HUDEP-2 (cell line): ENCODE data around the gene SHB.
A peak's percentile ranks its signal among the peaks of the same experiment; 100 is the strongest.
"Not testable (repeated sequence)": the region's sequence is repeated elsewhere in the genome, so short reads cannot be mapped to it uniquely, and the experiment has no call there.

ENCODE experiments used
- DNase-seq, 76 experiments: peaks; one replicate each; lab custom pipeline; 2025; ENCODE audit not compliant: unreplicated experiment in 76 of 76; lab: John Stamatoyannopoulos, UW

SHB gene

DNA sequence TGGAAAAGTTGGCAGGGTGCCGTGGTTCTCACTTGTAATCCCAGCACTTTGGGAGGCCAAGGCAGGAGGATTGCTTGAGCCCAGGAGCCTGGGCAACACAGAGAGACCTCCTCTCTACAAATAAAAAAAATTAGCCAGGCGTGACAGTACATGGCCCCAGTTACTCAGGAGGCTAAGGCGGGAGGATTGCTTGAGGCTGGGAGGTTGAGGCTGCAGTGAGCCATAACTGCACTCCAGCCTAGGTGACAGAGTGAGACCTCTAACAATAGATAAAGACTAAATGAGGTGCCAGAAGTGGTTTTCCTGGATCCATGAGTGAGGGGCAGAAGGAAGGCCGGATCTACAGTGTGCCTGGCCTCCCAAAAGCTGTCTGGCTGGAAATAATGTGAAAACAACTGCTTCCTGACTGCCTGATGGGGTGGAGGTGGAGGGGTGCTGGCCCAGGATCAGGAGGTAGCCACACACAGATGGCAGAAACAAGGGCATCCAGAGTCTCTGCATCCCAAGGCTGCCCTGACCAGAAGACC, 4.1 kb downstream of the SHB start:
- DNase-seq: no peak

GRCh38 chr9:38063363-38063707, 5.7 kb downstream of the SHB start:
- DNase-seq: no peak

GRCh38 chr9:38062498-38063362, 6.3 kb downstream of the SHB start:
- peak in 10 of 76 experiments; percentile 5 to 46 (median 26) for DNase-seq

GRCh38 chr9:38062106-38062497, 6.9 kb downstream of the SHB start:
- no peak for DNase-seq

- no peak for DNase-seq
Measured at GRCh38 chr9:38061326-38061977, 7.6 kb downstream of the SHB start.

DNA sequence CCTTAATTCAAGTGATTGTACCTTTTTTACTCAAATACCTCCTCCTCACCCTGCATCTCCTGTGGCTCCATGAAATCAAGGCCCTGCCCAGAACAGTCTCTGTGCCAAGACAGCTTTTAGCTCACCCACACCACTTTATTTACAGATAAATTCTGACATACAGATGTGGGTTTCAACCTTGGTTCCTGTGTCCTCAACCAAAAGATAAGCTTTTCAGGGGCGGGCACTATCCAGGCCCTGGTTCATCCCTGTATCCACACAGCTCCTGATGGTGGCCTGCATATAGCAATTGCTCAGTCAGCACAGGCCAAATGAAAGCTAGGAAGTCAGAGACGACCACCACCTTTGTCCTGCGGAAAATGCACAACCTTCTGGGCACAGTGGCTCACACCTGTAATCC, 8.3 kb downstream of the SHB start:
- DNase-seq: peak in 11 of 76 experiments; percentile 8 to 51 (median 21)

DNA sequence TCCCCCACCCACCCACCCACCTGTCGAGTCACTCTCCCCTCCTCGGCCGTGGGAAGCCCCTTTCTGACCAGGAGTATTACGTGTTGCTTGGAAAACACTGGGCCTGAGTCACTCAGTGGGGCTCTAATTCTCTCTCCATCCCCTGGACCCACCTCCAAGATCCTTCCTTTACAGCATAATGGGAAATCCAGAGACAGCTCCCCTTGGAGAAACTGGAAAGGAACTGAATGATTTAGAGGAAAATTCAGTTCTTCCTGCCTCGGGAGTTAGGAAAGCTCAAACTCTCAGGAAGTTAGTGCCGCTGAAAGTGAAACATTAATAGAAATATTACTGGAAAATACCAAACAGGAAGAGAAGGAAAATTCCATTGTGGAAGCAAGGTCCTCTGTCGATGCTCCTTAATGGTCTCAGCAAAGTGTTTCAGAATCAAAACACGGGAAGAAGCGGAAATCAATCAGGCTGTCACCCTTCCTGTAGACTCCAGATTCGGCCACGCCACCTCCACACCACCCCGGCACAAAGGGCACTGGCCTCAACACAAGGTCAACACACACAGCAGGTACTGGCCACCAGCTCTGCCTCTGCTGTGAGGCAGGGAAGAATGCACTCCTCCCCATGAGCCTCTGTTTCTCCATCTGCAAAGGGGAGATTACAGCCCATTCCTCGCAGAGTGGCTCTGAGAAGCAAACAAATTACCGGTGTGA, 9.6 kb downstream of the SHB start:
- DNase-seq: no peak

GRCh38 chr9:38058452-38059232, 10.4 kb downstream of the SHB start:
- peak in 1 of 76 experiments; percentile 20 for DNase-seq

DNA sequence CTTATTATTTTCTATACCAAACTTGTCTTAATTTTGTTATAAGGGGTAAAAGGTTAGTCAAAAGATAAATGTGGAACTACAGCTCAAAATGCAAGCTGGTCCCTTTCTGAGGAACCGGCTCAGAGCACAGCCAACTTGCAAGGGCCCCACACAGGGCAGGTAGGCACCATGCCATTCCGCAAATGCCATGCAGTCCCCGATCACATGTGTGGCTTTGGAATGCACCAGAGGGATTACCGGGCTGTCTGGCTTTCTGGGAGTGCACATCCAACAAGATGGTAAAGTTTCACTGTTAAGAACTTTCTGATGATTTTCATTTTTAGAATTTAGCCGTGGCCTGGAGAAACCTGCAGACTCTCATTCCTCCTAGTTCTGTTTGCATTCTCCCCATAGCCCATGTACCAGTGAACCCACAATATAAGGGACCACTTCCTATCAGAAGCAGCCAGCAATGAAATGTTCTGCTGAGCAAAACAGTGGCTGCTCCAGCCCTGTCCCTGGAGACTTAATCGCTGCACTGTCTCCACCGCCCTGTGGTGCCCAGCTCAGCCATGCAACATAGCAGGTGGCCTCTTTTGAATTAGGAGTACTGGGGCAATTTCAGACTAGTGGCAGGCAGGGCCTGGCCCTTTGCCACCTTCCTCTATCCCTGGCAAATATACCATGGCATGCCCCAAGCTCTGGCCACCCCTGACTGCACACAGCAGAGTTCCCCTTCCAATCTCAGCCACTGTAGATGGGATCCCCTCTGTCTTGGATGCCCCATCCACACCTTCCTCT, 11.4 kb downstream of the SHB start:
- no peak for DNase-seq

GRCh38 chr9:38054653-38055052, 14.4 kb downstream of the SHB start:
- DNase-seq: no peak

- no peak for DNase-seq
Measured at GRCh38 chr9:38053697-38054461, 15.1 kb downstream of the SHB start.

DNA sequence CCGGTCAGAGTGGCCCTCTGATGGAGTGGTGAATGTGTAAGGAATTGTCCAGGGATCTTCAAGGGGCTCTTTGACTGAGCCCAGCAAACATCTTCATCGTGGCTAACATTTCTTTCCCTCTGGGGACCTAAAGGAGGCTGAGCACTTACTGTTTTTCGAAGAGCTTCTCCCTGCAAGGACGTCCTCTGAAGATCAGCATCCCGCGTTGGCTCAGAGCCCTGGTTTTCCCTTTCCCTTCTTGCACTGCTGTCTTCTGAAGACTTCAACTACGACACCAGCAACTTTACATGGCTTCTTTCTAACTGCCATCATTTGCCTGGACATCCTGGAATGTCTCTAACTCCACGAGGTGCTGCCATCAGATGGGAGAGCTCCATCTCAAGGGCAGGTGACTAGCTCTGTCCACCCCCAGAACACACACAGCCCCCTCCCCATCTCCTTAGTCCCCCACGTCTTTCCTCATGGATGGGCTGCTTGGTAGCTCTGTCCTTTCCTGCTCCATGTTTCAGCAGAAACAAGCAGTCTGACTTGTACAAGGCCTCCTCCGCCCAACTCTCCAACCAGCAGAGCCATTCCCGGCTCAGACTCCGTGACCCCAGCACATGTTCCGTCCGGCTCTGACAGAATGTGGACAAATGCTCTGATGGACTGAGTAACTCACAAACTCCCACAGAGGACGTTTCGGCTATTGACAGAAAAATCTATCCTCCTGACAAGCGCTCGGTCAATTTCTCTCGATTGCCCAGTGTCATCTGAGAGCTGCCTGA, 17.1 kb downstream of the SHB start:
- no peak for DNase-seq

DNA sequence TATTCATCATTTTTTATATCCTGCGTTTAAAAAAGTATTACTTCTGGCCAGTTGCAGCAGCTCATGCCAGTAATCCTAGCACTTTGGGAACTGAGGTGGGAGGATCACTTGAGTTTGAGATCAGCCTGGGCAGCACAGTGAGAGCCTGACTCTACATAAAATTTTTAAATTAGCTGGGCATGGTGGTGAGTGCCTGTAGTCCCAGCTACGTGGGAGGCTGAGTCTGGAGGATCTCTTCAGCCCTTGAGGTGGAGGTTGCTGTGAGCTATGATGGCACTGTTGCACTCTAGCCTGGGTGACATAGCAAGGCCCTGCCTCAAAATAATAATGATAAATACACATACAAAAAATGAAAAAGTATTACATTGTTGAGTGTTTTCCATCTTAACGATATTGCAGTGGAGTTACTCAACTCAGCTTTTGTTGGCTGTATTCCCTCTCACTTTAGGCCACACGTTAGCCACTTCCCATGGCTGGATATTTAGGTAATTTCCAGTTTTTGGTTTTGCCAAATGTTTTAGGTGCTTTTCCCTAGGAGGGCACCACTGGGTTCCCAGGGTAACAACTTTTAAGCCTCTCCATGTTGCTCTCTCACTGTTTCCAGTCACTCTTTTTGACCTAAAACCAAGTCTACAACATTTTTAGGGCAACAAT, 20.6 kb downstream of the SHB start:
- no peak for DNase-seq

GRCh38 chr9:38047301-38048251, 21.5 kb downstream of the SHB start:
- DNase-seq: peak in 22 of 76 experiments; percentile 16 to 65 (median 30)

DNA sequence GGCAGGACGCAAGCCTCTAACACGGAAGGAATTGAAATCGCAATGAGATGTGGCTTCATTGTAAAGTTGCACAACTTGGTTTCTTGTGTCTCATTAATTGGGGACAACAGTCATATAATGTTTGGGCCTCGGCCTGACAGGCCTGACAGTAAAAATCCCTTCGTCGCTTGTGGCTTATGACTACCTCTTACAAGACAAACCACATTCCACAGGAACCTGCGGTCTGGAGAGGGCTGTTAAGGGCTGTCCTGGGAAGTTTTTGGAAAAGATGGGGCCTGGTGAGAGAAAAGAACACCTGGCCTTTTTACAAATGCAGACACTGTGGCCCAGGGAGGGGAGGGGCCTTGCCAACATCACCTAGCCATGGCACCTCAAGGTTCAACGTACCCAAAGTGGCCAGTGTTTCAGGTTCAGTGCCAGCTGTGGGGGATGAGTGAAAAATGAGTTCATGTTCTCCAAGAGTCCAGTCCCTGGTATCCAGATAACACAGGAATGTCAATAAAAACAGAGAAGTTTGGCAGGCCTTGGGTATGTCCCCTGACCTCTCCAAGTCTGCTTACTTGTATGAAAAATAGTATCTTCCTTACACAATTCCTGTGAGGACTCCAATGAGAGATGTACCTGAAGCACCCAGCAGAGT, 22.2 kb downstream of the SHB start:
- DNase-seq: no peak

GRCh38 chr9:38045939-38046338, 23.1 kb downstream of the SHB start:
- not testable (repeated sequence) for DNase-seq
